Astrocyte (in vitro differentiated cells and primary cell): ENCODE data around the gene TMEM9.

ENCODE experiments used
- CTCF ChIP-seq: IDR thresholded peaks from 2 replicates; pipeline ENCODE4 v1.5.1; 2011; ENCODE audit warnings: low read depth, mild to moderate bottlenecking, inconsistent platforms, low read length, moderate library complexity; ENCODE audit not compliant: insufficient read depth
- EZH2 ChIP-seq: IDR thresholded peaks from 2 replicates; pipeline ENCODE4 v1.6.1; 2012; ENCODE audit warnings: mild to moderate bottlenecking, low read length, inconsistent platforms; ENCODE audit not compliant: insufficient read depth

- TF ChIP-seq CTCF (no peak), EZH2 (no peak)
Measured at GRCh38 chr1:201157949-201158348, 3.7 kb upstream of the TMEM9 start.
